Tibial artery (tissue), 4 donors: ENCODE results near the gene ATRN.

ENCODE experiments used
- DNase-seq, 2 donors: peaks; one replicate each; pipeline ENCODE4 v3.0.0-alpha.2; 2019
- H3K27ac ChIP-seq, 2 donors: fragments of 200-600 bp; sonication (generic) in 1 of 2; 1 replicate in 1 of 2; 2 replicates in 1 of 2; pipeline ENCODE4 v1.5.1; 2018 to 2019; ENCODE audit warnings: mild to moderate bottlenecking in 1 of 2
- H3K27me3 ChIP-seq, 2 donors: fragments of 200-600 bp; sonication (generic) in 1 of 2; one replicate each; pipeline versions ENCODE4 v1.5.1 to v1.6.0; 2016 to 2019
- H3K36me3 ChIP-seq, 3 donors: fragments of 200-600 bp; sonication (generic) in 2 of 3; one replicate each; pipeline ENCODE4 v1.5.1; 2016 to 2019; ENCODE audit warnings: mild to moderate bottlenecking in 2 of 3
- H3K4me1 ChIP-seq, 4 donors: fragments of 200-600 bp; sonication (generic) in 2 of 4; 1 replicate in 3 of 4; 2 replicates in 1 of 4; pipeline ENCODE4 v1.5.1; 2016 to 2019
- H3K4me3 ChIP-seq, 2 donors: fragments of 200-600 bp; sonication (generic) in 1 of 2; 1 replicate in 1 of 2; 2 replicates in 1 of 2; pipeline ENCODE4 v1.5.1; 2018 to 2019; ENCODE audit warnings: mild to moderate bottlenecking in 2 of 2
- H3K9me3 ChIP-seq, 3 donors: fragments of 200-600 bp; sonication (generic) in 1 of 3; one replicate each; pipeline ENCODE4 v1.5.1; 2016 to 2019
- CTCF ChIP-seq, 2 experiments: fragments of 200-600 bp in 1 of 2; fragments of 450-650 bp in 1 of 2; IDR thresholded peaks; one replicate each; pipeline ENCODE4 v1.5.1; 2017 to 2019; ENCODE audit warnings: antibody characterized with exemption in 2 of 2, mild to moderate bottlenecking in 1 of 2, moderate library complexity in 1 of 2
- intact Hi-C: fragments of 100-400 bp; cut with DNase I; formaldehyde crosslinking; loops from one replicate; pipeline ENCODE4 v1.15.0; 2023; ENCODE audit warnings: low total_unique reads

ATRN gene

DNA sequence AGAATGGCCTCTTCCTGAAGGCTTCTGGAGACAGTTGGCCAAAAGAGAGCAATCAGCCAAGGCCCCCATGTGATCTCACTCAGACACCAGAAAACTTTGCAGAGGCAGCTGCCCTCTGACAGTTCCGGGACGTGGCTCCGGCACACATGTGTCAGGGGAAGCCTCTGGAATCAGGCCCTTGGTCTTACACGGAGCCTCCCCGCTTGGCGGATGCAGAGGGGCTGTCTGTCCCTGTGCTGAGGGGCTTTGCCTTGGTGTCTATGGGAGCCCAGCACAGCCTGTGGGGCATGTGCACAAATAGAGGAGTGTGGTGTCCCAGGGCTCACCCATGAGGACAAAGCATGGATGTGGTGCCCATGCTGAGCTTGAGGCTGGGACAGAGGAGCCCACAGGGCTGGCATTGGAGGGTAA, 227.8 kb downstream of the ATRN start:
- H3K27me3 ChIP-seq = no peaks in the 10 kb centered on the region
- H3K27ac ChIP-seq = no peak overlapping the region
- no peaks in the 10 kb centered on the region for H3K4me1 ChIP-seq
- H3K9me3 ChIP-seq = peaks cover 0 to 9% (median 7%) of the 10 kb centered on the region in 3 donors
- no peaks in the 10 kb centered on the region for H3K36me3 ChIP-seq
- TF ChIP-seq CTCF (IDR thresholded peaks at IDR 0.05) = no peak
- intact Hi-C loops = no loop called here
- DNase-seq = no peak
- no peak overlapping the region for H3K4me3 ChIP-seq

GRCh38 chr20:3699037-3699436, 228.2 kb downstream of the ATRN start:
- TF ChIP-seq CTCF (IDR thresholded peaks at IDR 0.05) = no peak
- Histone ChIP-seq H3K4me1 (no peaks in the 10 kb centered on the region), H3K27ac (no peak overlapping the region), H3K36me3 (no peaks in the 10 kb centered on the region), H3K4me3 (no peak overlapping the region), H3K9me3 (peaks cover 0 to 9% (median 7%) of the 10 kb centered on the region in 3 donors), H3K27me3 (no peaks in the 10 kb centered on the region)
- DNase-seq = no peak
- intact Hi-C loops = no loop called here
